Erythroblast (primary cell): ENCODE measurements around the gene UNC93A.
"Not testable (repeated sequence)": the region's sequence is repeated elsewhere in the genome, so short reads cannot be mapped to it uniquely, and the experiment has no call there.

ENCODE experiments used
- GATA1 ChIP-seq: IDR thresholded peaks from 2 replicates; pipeline ENCODE4 v1.6.1; 2011; ENCODE audit warnings: low read depth, mild to moderate bottlenecking, control low read depth, low read length, moderate library complexity
- POLR2A ChIP-seq: IDR thresholded peaks from 2 replicates; pipeline ENCODE4 v1.6.1; 2011; ENCODE audit warnings: mild to moderate bottlenecking, low read length

- not testable (repeated sequence) for TF ChIP-seq POLR2A, GATA1
Measured at GRCh38 chr6:167320754-167321056, 29.6 kb downstream of the UNC93A start.
